SK-N-MC (cell line): ENCODE measurements around the gene TEKT1.

Source experiments
- EZH2 ChIP-seq: fragments of 200-600 bp; sonication (generic); IDR thresholded peaks from one replicate; pipeline ENCODE4 v1.6.1; 2017; ENCODE audit warnings: antibody characterized with exemption
- POLR2AphosphoS5 ChIP-seq: IDR thresholded peaks from 2 replicates; pipeline ENCODE4 v1.6.1; 2012; ENCODE audit warnings: mild to moderate bottlenecking, low read depth, low read length, borderline replicate concordance

GRCh38 chr17:6853764-6854442 is 22.4 kb upstream of the TEKT1 start:
- TF ChIP-seq EZH2 (no peak), POLR2AphosphoS5 (no peak)
